HepG2 (cell line): ENCODE data around the gene CLIC1. TPM values are rescaled to one million over a fixed set of nuclear protein-coding genes. Genes with fewer than 3 reads are reported as not detected.

Experiments
- CEBPB ChIP-seq: IDR thresholded peaks from 2 replicates; pipeline ENCODE4 v1.6.1; 2011; ENCODE audit warnings: low read depth, low read length, improper control_type of control experiment, borderline replicate concordance
- ETS1 ChIP-seq: sonication (generic); formaldehyde crosslinking; IDR thresholded peaks from 2 replicates; pipeline ENCODE4 v1.4.0; 2020; ENCODE audit warnings: missing genetic modification reagents
- GRHL1 ChIP-seq: sonication (generic); formaldehyde crosslinking; conservative IDR thresholded peaks from 2 replicates; pipeline ENCODE4 v1.8.0; 2022; ENCODE audit warnings: missing genetic modification reagents
- HINFP ChIP-seq: sonication (generic); formaldehyde crosslinking; IDR thresholded peaks from 2 replicates; pipeline ENCODE4 v1.4.0; 2020; ENCODE audit warnings: low read depth, mild to moderate bottlenecking, missing genetic modification reagents
- HOXD1 ChIP-seq: sonication (generic); formaldehyde crosslinking; IDR thresholded peaks from 2 replicates; pipeline ENCODE4 v1.5.0; 2020; ENCODE audit warnings: missing genetic modification reagents
- PLRG1 ChIP-seq: fragments of 450-650 bp; conservative IDR thresholded peaks from 2 replicates; pipeline ENCODE4 v1.6.1; 2016
- POLR2G ChIP-seq: fragments of 200-400 bp; formaldehyde crosslinking; IDR thresholded peaks from 2 replicates; pipeline ENCODE4 v1.6.1; 2018; ENCODE audit warnings: mild to moderate bottlenecking, low read depth, low read length, moderate library complexity
- REXO4 ChIP-seq: sonication (generic); formaldehyde crosslinking; IDR thresholded peaks from 2 replicates; pipeline ENCODE4 v1.8.0; 2022; ENCODE audit warnings: missing genetic modification reagents, mild to moderate bottlenecking, borderline replicate concordance
- SIX1 ChIP-seq: sonication (generic); formaldehyde crosslinking; IDR thresholded peaks from 2 replicates; pipeline ENCODE4 v1.4.0; 2020; ENCODE audit warnings: missing genetic modification reagents, borderline replicate concordance
- TAF15 ChIP-seq: fragments of 200-400 bp; formaldehyde crosslinking; IDR thresholded peaks from one replicate; pipeline ENCODE4 v1.6.1; 2018; ENCODE audit warnings: mild to moderate bottlenecking, low read depth, low read length; ENCODE audit not compliant: poor library complexity, severe bottlenecking
- ZFY ChIP-seq: sonication (generic); formaldehyde crosslinking; IDR thresholded peaks from 2 replicates; pipeline ENCODE4 v1.4.0; 2020; ENCODE audit warnings: missing genetic modification reagents
- ZNF383 ChIP-seq: sonication (generic); formaldehyde crosslinking; IDR thresholded peaks from 2 replicates; pipeline ENCODE4 v1.4.0; 2020; ENCODE audit warnings: missing genetic modification reagents, mild to moderate bottlenecking, borderline replicate concordance
- ZNF891 ChIP-seq: sonication (generic); formaldehyde crosslinking; IDR thresholded peaks from 2 replicates; pipeline ENCODE4 v1.5.0; 2020; ENCODE audit warnings: mild to moderate bottlenecking, missing genetic modification reagents
- polyA plus RNA-seq, 8 experiments: library from polyadenylated mRNA; depleted of rRNA in 3 of 8; stranded (reverse) in 7 of 8; unstranded in 1 of 8; fragments of >200 nt; fragmentation: Illumina TruSeq in 4 of 8; extraction: Trizol in 4 of 8; gene quantifications; 2 replicates each; pipeline versions ENCODE4 v1.2.1 to v1.2.3, GENCODE V29; 2011 to 2016; ENCODE audit warnings: low read depth in 4 of 8, missing spikeins in 1 of 8, mixed read lengths in 1 of 8; ENCODE audit not compliant: insufficient read depth in 1 of 8
- total RNA-seq, 5 experiments: library from RNA; depleted of rRNA; stranded (reverse); fragments of >200 nt; fragmentation: Illumina TruSeq; extraction: Trizol; gene quantifications; 2 replicates each; pipeline ENCODE4 v1.2.3, GENCODE V29; 2016; ENCODE audit warnings: low read depth in 1 of 5
- TF ChIP-seq, protein P1 (sequence below): sonication (generic); formaldehyde crosslinking; IDR thresholded peaks from 2 replicates; pipeline ENCODE4 v1.4.0; 2020; ENCODE audit warnings: mild to moderate bottlenecking, missing genetic modification reagents, borderline replicate concordance
- TF ChIP-seq, protein P2 (sequence below): IDR thresholded peaks from 2 replicates; pipeline ENCODE4 v1.6.1; 2016; ENCODE audit warnings: low read depth, borderline replicate concordance
- TF ChIP-seq, protein P3 (sequence below): sonication (generic); formaldehyde crosslinking; IDR thresholded peaks from 2 replicates; pipeline ENCODE4 v1.8.1; 2023; ENCODE audit warnings: mild to moderate bottlenecking, moderate library complexity, missing genetic modification reagents

Gene CLIC1
- total and polyA plus RNA-seq, 2 of the 13 experiments (the other 11 are each of a cell fraction or from before 2014, with no cell fraction given): 602 to 891 TPM

- TF ChIP-seq, protein P1, sequence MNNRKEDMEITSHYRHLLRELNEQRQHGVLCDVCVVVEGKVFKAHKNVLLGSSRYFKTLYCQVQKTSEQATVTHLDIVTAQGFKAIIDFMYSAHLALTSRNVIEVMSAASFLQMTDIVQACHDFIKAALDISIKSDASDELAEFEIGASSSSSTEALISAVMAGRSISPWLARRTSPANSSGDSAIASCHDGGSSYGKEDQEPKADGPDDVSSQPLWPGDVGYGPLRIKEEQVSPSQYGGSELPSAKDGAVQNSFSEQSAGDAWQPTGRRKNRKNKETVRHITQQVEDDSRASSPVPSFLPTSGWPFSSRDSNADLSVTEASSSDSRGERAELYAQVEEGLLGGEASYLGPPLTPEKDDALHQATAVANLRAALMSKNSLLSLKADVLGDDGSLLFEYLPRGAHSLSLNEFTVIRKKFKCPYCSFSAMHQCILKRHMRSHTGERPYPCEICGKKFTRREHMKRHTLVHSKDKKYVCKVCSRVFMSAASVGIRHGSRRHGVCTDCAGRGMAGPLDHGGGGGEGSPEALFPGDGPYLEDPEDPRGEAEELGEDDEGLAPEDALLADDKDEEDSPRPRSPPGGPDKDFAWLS (CRISPR knock-in tag): peak; percentile 41; the same call in 1 of the 2 replicates
- TF ChIP-seq, protein P2, sequence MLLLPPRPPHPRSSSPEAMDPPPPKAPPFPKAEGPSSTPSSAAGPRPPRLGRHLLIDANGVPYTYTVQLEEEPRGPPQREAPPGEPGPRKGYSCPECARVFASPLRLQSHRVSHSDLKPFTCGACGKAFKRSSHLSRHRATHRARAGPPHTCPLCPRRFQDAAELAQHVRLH (CRISPR knock-in tag): no peak; the same call in 1 of the 2 replicates
- no peak for TF ChIP-seq TAF15
- peak; percentile 59 for TF ChIP-seq POLR2G
- TF ChIP-seq SIX1 (CRISPR knock-in tag): peak; percentile 52; the same call in 1 of the 2 replicates
- TF ChIP-seq ZNF383 (CRISPR knock-in tag): no peak; the same call in 1 of the 2 replicates
- TF ChIP-seq CEBPB: peak; percentile 96
- peak; percentile 83 for TF ChIP-seq HINFP
- TF ChIP-seq HOXD1 (CRISPR knock-in tag): peak; percentile 95
- no peak; the same call in 1 of the 2 replicates for TF ChIP-seq ZNF891 (CRISPR knock-in tag)
- TF ChIP-seq PLRG1: no peak
- peak; percentile 38; the same call in 1 of the 2 replicates for TF ChIP-seq ZFY (CRISPR knock-in tag)
- no peak for TF ChIP-seq ETS1 (CRISPR knock-in tag)
- TF ChIP-seq REXO4 (CRISPR knock-in tag): no peak
- TF ChIP-seq GRHL1 (CRISPR knock-in tag): no peak
- TF ChIP-seq, protein P3, sequence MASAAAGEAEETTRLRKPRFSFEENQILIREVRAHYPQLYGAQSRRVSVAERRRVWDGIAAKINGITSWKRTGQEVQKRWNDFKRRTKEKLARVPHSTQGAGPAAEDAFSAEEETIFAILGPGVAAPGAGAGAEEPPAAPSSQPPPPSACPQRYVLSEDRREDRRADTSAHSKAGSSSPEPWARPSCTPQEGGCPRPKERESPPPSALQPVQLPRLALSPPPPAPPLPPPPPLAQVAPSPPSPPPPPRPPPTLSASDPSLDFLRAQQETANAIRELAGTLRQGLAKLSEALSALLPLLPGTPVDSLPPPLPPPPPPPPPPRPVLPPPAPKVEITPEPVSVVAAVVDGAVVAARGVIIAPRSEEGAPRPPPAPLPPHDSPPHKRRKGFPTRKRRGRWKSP (CRISPR knock-in tag): 0 out of 2 replicates have a peak, but pooled peaks have one; percentile 11
Measured at GRCh38 chr6:31737991-31738979, 2.0 kb upstream of the CLIC1 start (continued).
